ENCODE measurements around the gene FBXW9. TPM values are rescaled to one million over a fixed set of nuclear protein-coding genes. Genes with fewer than 3 reads are reported as not detected.
"Not testable (repeated sequence)": the region's sequence is repeated elsewhere in the genome, so short reads cannot be mapped to it uniquely, and the experiment has no call there.

FBXW9 gene
- total RNA-seq, result 11.1 TPM

DNA sequence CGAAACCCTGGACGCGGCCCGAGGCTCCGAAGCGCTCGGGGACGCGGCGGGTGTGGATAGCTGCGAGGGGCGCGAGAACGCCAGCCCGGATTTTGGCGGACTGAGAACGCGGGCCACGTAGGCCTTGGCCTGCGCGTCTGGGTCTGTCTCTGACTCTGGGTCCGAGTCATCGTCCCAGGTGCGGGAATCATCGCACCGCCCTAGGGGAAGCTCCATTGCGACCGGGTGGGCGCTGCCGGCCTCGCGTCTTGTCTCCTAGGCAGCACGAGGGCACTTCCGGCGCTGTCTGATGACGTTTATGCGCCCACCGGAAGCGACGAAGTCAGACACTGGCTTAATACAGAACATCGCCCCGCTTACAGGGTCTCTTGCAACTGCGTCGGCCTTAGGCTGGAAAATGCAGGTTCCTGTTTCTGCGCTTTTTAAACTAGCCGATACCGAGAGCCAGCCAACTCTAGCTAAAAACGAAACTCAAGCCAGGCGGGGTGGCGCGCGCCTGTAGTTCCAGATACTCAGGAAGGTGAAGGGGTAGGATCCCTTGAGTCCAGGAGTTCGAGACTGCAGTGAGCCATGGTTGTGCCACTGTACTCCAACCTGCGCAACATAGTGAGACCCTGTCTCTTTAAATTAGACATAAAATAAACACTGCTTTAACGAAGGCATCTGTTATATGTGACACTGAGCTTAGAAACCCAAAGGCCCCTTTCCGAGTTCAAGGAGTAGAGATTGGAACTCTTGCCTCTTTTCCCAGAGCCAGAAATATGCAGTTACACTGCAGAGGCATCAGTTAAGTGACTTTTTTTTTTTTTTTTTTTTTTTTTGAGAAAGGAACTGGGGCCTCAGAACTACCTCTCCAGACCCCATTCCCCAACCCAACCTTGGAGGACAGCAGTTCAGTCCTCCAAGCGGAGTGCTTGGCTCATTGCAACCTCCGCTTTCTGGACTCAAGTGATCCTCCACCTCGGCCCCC is at the start of gene FBXW9:
Gene FBXW9, minus strand, starts transcription at position 266 of the 970 bp plus-strand sequence. Its CDS starts 50 bp downstream, at position 216.
- peak; percentile 83 for ATAC-seq

DNA sequence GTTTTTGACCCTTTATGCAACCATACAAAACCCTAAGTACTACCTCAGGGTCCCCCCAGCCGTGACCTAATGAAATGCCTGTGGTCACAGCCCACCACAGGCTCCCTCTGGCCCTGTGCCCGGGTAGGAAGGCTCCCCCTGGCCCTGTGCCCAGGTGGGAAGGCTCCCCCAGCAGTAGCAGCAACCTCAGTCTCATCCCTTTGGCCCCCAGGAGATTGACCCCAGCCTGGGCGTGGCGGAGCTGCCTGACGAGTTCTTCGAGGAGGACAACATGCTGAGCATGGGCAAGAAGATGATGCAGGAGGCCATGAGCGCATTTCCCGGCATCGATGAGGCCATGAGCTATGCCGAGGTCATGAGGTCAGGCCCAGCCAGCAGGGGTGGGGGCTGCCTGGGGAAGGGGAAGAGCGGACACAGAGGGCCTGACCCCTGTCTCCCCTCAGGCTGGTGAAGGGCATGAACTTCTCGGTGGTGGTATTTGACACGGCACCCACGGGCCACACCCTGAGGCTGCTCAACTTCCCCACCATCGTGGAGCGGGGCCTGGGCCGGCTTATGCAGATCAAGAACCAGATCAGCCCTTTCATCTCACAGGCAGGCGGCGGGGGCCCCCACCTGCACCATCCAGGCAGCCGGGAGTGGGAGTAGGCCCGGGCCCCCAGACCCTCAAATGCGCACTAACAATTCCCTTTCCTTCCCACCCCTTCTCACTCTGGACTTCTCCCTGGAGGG is 48.9 kb upstream of the FBXW9 start:
- peak; percentile 30 for ATAC-seq

- no peak for ATAC-seq
Observed at GRCh38 chr19:12737835-12738351, 41.5 kb upstream of the FBXW9 start.

GRCh38 chr19:12736995-12737834 is 40.8 kb upstream of the FBXW9 start, which contains the start of gene GET3:
Gene GET3, plus strand, starts transcription at chr19:12737497. Its CDS starts 9 bp downstream, at chr19:12737506.
- peak; percentile 89 for ATAC-seq

DNA sequence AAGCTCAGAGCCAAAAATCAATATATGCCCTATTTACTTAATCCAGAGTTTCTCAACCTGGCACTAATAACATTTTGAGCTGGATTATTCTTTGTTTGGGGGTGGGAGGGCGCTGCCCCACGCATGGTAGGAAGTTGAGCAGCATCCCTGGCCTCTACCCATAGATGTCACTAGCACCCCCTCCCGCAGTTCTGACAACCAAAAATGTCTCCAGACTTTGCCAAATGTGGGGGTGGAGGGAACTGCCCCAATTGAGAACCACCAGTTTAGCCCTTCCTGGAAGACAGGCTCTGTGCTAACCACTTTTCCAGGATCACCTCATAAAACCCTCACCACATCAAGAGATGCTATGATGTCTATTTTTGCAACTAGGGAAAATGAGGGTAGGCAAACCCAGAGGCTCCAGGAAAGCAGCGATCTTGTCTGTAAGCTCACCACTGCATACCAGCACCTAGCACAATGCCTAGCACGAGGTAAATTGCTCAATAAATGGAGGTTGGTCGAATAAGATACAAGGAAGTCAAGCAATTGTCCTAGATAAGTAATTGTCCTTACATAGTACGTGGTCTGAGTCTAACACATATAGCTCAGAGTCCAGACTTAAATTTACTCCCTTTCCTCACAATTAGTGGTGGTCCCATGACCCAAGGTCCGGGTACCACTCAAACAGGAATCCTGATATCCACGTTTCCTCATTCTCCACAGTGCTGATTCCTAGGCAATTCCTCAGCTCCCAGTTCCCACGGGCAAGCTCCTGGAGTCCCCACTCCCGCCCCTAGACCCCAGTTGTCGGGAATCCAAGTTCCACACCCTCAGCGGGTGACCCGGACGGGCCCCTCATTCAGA is 37.2 kb upstream of the FBXW9 start:
- ATAC-seq, result no peak

- ATAC-seq, result no peak
Observed at GRCh38 chr19:12731337-12731736, 34.9 kb upstream of the FBXW9 start.

- no peak for ATAC-seq
Observed at GRCh38 chr19:12730064-12730463, 33.6 kb upstream of the FBXW9 start.

GRCh38 chr19:12727745-12728433 is 31.5 kb upstream of the FBXW9 start:
- ATAC-seq, result peak; percentile 16

- no peak for ATAC-seq
Observed at GRCh38 chr19:12726988-12727316, 30.5 kb upstream of the FBXW9 start.

DNA sequence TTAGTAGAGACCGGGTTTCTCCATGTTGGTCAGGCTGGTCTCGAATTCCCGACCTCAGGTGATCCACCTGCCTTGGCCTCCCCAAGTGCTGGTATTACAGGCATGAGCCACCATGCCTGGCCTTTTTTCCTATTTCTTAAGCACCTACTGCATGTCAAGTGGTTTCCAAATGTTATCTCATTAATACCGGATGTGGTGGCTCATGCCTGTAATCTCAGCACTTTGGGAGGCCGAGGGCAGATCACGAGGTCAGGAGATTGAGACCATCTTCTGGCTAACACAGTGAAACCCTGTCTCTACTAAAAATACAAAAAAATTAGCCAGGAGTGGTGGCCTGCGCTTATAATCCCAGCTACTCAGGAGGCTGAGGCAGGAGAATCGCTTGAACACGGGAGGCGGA is 29.2 kb upstream of the FBXW9 start:
- ATAC-seq, result not testable (repeated sequence)

- ATAC-seq, result peak; percentile 1
Observed at GRCh38 chr19:12723641-12724426, 27.4 kb upstream of the FBXW9 start, which contains the start of gene TNPO2. Gene TNPO2, minus strand, starts transcription at chr19:12723932. Its CDS starts 2,955 bp downstream, at chr19:12720977.

- no peak for ATAC-seq
Observed at GRCh38 chr19:12723381-12723640, 26.9 kb upstream of the FBXW9 start.

DNA sequence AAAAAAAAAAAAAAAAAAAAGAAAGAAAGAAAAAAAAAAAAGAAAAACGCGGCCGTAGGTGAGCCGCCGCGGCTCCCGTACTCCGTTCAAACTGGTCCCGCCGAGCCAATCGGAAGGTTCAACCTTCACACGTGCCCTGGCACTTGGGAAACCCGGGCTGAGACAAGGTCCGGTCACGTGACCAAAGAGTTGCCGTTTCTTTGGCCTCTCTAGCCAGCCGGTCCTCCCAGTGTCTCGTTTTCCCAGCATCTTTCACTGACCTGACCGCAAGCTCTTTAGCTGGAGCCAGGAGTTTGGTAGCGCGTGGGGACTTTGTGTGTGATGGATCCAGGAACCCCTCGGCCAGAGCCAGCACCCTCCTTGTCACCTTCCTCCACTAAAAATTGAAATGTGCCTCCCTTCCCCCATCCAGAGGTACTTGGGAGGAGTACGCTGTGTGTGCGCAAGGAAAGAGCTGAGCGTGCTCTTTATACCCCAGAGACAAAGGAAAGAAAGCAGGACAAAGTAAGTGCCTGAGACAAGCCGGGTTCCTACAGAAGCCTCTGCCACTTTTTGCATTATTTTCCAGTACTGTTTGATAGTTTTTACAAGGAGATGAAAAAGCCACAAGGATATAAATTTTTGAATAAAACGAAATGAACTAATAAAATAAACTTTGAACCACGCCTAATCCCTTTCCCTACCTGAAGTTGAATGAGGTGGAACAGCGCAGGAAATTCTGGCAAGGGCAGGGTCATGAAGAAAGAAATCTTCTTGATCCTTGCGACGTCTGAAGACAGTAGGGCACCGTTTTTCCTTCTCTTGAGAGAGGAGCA is 26.3 kb upstream of the FBXW9 start:
- peak; percentile 87 for ATAC-seq

DNA sequence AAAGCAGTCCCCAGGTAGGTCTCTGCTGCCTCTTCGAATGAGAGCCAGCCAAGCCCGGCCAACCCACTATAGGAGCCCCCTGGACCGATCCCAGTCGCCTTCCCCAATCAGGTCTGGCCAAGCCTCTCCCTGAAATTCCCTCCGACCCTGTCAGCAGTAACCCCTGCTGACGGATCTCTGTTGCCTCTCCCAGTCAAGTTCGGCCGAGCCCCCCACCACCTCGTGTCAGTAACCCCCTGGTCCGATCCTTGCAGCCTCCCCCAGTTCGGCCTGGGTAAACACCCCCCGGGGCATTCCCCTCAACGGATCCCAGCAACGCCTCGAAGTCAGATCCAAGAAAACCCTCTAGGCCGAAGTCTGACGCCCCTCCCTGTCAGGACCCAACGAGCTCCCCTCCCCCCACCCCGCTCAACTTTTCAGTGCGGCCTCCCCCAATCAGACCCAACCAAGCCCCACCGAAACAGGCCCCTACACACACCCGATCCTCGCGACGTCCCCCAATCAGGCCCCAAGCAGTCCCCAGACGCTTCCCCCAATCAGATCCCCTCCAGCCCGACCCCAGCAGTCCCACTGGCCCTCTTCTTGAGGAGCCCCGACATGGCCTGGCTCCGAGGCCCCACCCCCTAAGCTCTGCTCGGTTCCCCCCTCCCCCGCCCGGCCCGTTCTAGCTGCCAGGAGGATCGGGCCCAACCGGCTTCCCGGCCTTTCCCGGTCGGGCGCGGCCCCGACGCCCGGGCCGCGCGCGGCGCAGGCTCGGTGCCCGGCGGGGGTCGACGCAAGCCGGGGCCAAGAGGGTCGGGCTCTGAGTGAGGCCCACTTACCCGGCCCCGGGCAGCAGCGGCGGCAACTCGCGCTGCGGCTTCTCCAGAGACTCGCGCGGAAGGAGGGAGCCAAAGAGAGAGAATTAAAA is 25.5 kb upstream of the FBXW9 start:
- peak; percentile 70 for ATAC-seq

DNA sequence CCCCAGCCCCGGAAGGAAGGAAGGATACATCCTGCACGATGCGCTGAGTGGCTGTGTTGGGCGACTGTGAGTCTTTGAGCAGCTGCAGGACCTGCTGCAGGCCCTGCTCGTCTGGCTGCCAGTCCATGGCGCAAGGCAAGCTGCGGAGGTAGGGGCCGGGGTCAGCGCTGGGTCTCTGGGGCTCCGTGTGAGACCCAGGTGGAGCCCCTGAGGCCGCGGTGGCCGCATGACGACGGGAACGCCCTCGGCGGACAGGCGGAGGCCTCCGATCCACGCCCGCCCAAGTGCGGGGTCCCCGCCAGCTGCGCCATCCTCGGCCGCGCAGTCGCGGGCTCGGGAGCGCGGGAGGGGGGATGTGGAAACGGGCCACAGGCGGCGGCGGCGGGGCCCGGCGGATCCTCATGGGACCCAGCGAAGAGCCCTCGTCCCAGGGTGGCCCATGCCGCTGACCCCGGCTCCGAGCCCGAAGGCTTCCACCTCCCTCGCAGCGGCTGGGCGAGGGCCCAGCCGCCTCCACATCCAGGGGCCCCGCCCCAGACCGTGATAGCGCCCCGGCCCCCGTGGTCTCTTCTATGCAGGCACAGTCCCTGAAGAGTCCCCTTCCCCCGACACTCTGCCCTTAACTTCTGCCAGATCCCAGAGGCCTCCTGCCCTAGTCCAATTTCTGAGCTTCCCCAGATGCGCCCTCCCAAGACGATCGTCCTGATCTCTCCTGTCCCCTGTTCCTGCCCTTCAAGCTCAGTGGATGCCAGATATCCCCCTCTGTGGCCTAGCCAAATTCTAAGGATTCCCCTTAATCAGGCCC is 24.6 kb upstream of the FBXW9 start:
- ATAC-seq, result peak; percentile 2

GRCh38 chr19:12720296-12720695 is 23.9 kb upstream of the FBXW9 start:
- ATAC-seq, result no peak

- no peak for ATAC-seq
Observed at GRCh38 chr19:12715929-12716328, 19.5 kb upstream of the FBXW9 start.
